Skeletal muscle satellite cell (primary cell): ENCODE results near the gene JAK3. TPM values are rescaled to one million over a fixed set of nuclear protein-coding genes. Genes with fewer than 3 reads are reported as not detected.
A peak's percentile ranks its signal among the peaks of the same experiment; 100 is the strongest.
"Not testable (repeated sequence)": the region's sequence is repeated elsewhere in the genome, so short reads cannot be mapped to it uniquely, and the experiment has no call there.

Experiments used
- H3K27me3 ChIP-seq: 2 replicates; pipeline ENCODE4 v1.7.0; 2013; ENCODE audit warnings: low read length; ENCODE audit not compliant: control insufficient read depth, insufficient read depth
- H3K36me3 ChIP-seq: 2 replicates; pipeline ENCODE4 v1.7.0; 2013; ENCODE audit warnings: mild to moderate bottlenecking, control low read depth, low read length; ENCODE audit not compliant: insufficient read depth
- H3K4me1 ChIP-seq: 2 replicates; pipeline ENCODE4 v1.7.0; 2013; ENCODE audit warnings: low read length; ENCODE audit not compliant: control insufficient read depth, insufficient read depth
- H3K4me2 ChIP-seq: 2 replicates; pipeline ENCODE4 v1.7.0; 2013; ENCODE audit warnings: mild to moderate bottlenecking, low read length
- H3K4me3 ChIP-seq: 2 replicates; pipeline ENCODE4 v1.7.0; 2013; ENCODE audit warnings: low read length
- H3K9ac ChIP-seq: 2 replicates; pipeline ENCODE4 v1.7.0; 2013; ENCODE audit warnings: mild to moderate bottlenecking, low read depth, low read length, moderate library complexity
- H3K9me3 ChIP-seq: replicated peaks from 2 replicates; pipeline ENCODE4 v1.7.0; 2013; ENCODE audit warnings: mild to moderate bottlenecking, control low read depth, low read length
- small RNA-seq: library from RNA; depleted of rRNA; stranded (forward); fragments of <200 nt; gene quantifications from one replicate; pipeline ENCODE3, GENCODE V24; 2012

Gene JAK3

GRCh38 chr19:17778968-17779929 is 68.5 kb downstream of the JAK3 start:
- H3K4me2 ChIP-seq: peak overlapping the region; percentile 18
- no peak overlapping the region for H3K4me3 ChIP-seq
- no peaks in the 10 kb centered on the region for H3K36me3 ChIP-seq
- peaks cover 7% of the 10 kb centered on the region for H3K4me1 ChIP-seq
- H3K9ac ChIP-seq: no peak overlapping the region
- no peaks in the 10 kb centered on the region for H3K9me3 ChIP-seq
- H3K27me3 ChIP-seq: peaks cover 15% of the 10 kb centered on the region

DNA sequence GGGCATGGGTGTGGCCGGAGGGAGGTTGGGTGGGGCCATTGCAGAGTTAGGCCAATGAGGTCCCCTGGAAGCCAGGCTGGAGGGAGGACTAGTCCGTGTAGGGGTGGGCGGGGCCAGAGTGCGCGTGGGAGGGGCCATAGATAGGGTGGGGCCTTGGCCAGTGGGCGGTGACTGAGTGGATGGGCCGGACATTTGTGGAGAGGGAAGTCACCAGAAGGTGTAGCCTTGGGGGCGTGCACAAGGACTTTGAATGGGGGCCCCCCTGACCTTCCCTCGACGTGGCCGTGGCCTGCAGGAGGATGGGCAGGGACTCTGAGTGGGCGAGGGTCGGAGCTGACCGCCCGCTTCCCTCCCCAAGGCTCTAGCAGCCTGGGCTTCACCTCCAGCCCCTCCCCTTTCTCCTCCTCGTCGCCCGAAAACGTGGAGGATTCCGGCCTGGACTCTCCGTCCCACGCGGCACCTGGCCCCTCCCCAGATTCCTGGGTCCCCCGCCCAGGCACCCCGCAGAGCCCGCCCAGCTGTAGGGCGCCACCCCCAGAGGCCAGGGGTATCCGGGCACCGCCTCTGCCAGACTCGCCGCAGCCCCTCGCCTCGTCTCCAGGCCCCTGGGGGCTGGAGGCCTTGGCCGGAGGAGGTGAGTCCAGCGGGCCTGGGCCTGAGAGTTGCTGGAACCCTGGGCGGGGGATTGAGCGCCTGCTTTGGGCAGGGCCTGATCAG is 69.4 kb downstream of the JAK3 start:
- peak overlapping the region; percentile 37 for H3K4me2 ChIP-seq
- H3K4me1 ChIP-seq: peaks cover 7% of the 10 kb centered on the region
- H3K4me3 ChIP-seq: no peak overlapping the region
- no peaks in the 10 kb centered on the region for H3K36me3 ChIP-seq
- no peaks in the 10 kb centered on the region for H3K9me3 ChIP-seq
- H3K9ac ChIP-seq: no peak overlapping the region
- peaks cover 15% of the 10 kb centered on the region for H3K27me3 ChIP-seq

GRCh38 chr19:17777840-17778239 is 69.9 kb downstream of the JAK3 start:
- not testable (repeated sequence) for H3K4me1 ChIP-seq, H3K4me2 ChIP-seq, H3K36me3 ChIP-seq, H3K9ac ChIP-seq, H3K9me3 ChIP-seq, H3K4me3 ChIP-seq
- peaks cover 15% of the 10 kb centered on the region for H3K27me3 ChIP-seq

DNA sequence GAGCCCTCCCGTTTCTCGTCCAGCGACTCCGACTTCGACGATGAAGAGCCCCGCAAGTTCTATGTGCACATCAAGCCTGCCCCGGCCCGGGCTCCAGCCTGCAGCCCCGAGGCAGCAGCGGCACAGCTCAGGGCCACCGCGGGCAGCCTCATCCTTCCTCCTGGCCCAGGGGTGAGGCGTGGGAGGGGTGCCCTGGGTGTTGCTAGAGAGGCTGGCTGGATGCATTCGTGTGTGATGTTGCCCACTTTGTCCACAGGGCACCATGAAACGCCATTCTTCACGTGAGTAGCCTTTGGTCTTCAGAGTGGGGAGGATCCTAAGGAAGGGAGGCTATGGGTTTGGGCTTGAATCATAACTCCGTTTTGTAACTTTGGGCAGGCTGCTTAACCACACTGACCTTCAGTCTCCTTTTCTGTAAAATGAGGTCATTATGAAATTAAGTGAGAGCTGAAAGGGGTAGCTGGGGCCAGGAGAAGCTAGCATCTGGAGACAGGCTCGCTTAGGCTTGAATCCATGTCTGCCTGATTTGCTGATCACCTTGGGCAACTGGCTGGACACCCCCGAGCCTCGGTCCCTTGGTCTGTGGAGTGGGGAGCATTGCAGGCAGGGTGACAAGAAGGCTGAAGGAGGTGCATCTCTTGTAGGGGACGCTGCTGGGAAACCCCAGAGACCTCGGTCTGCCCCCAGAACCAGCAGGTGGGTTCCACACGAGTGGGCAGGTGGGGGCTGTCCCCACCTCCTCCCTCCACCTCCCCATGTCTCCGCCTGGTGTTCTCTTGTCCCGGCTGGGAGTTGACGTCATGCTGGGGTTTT is 71.6 kb downstream of the JAK3 start:
- Histone ChIP-seq H3K9ac (no peak overlapping the region), H3K4me3 (no peak overlapping the region), H3K9me3 (no peaks in the 10 kb centered on the region), H3K4me1 (peaks cover 7% of the 10 kb centered on the region), H3K27me3 (peaks cover 15% of the 10 kb centered on the region), H3K36me3 (no peaks in the 10 kb centered on the region), H3K4me2 (no peak overlapping the region)

GRCh38 chr19:17775245-17775927 is 72.4 kb downstream of the JAK3 start:
- no peak overlapping the region for H3K4me2 ChIP-seq
- H3K4me3 ChIP-seq: no peak overlapping the region
- peaks cover 15% of the 10 kb centered on the region for H3K27me3 ChIP-seq
- no peaks in the 10 kb centered on the region for H3K9me3 ChIP-seq
- H3K9ac ChIP-seq: no peak overlapping the region
- peaks cover 7% of the 10 kb centered on the region for H3K4me1 ChIP-seq
- H3K36me3 ChIP-seq: no peaks in the 10 kb centered on the region

Small RNA genes within 50 kb of the gene (small RNA-seq; reads per million reads assigned to genes)
- gene SNORA68: not detected
